HepG2 (cell line): ENCODE data around the gene VAC14. TPM values are rescaled to one million over a fixed set of nuclear protein-coding genes. Genes with fewer than 3 reads are reported as not detected.
A peak's percentile ranks its signal among the peaks of the same experiment; 100 is the strongest.

Experiments used
- BHLHE40 ChIP-seq: IDR thresholded peaks from 2 replicates; pipeline ENCODE4 v1.6.1; 2011; ENCODE audit warnings: low read length, improper control_type of control experiment
- ESRRA ChIP-seq: sonication (generic); formaldehyde crosslinking; IDR thresholded peaks from 2 replicates; pipeline ENCODE4 v1.5.1; 2020; ENCODE audit warnings: mild to moderate bottlenecking, low read depth, missing genetic modification reagents
- FOXA1 ChIP-seq, 2 experiments: fragments of 450-650 bp in 1 of 2; sonication (generic) in 1 of 2; formaldehyde crosslinking in 1 of 2; IDR thresholded peaks; 2 replicates each; pipeline versions ENCODE4 v1.4.0 to v1.6.1; 2016 to 2020; ENCODE audit warnings: missing genetic modification reagents in 1 of 2
- GATAD2A ChIP-seq: IDR thresholded peaks from 2 replicates; pipeline ENCODE4 v1.6.1; 2016
- GTF2F1 ChIP-seq: fragments of 150-350 bp; IDR thresholded peaks from 2 replicates; pipeline ENCODE4 v1.6.1; 2014; ENCODE audit warnings: low read length
- JUND ChIP-seq: sonication (generic); formaldehyde crosslinking; IDR thresholded peaks from 2 replicates; pipeline ENCODE4 v1.8.0; 2022; ENCODE audit warnings: mild to moderate bottlenecking, missing genetic modification reagents
- MAFK ChIP-seq, 2 experiments: IDR thresholded peaks in 1 of 2; conservative IDR thresholded peaks in 1 of 2; 2 replicates each; pipeline ENCODE4 v1.6.1; 2011; ENCODE audit warnings: improper control_type of control experiment in 2 of 2, low read length in 2 of 2
- MIER3 ChIP-seq: IDR thresholded peaks from 2 replicates; pipeline ENCODE4 v1.6.1; 2016; ENCODE audit warnings: missing compliant biosample characterization, borderline replicate concordance
- NONO ChIP-seq, 2 experiments: fragments of 450-650 bp in 1 of 2; sonication (generic) in 1 of 2; formaldehyde crosslinking in 1 of 2; IDR thresholded peaks in 1 of 2; conservative IDR thresholded peaks in 1 of 2; 2 replicates each; pipeline versions ENCODE4 v1.6.1 to v1.8.0; 2017 to 2022; ENCODE audit warnings: mild to moderate bottlenecking in 1 of 2, missing genetic modification reagents in 1 of 2, moderate library complexity in 1 of 2
- PPARG ChIP-seq: conservative IDR thresholded peaks from 2 replicates; pipeline ENCODE4 v1.6.1; 2016; ENCODE audit warnings: missing biosample characterization, missing genetic modification reagents
- TOPORS ChIP-seq: sonication (generic); formaldehyde crosslinking; IDR thresholded peaks from 2 replicates; pipeline ENCODE4 v1.8.0; 2023; ENCODE audit warnings: mild to moderate bottlenecking, missing genetic modification reagents
- ZNF234 ChIP-seq: sonication (generic); formaldehyde crosslinking; conservative IDR thresholded peaks from 2 replicates; pipeline ENCODE4 v1.5.1; 2020; ENCODE audit warnings: mild to moderate bottlenecking, missing genetic modification reagents
- ZNF251 ChIP-seq: sonication (generic); formaldehyde crosslinking; IDR thresholded peaks from 2 replicates; pipeline ENCODE4 v1.9.0; 2021; ENCODE audit warnings: mild to moderate bottlenecking, missing genetic modification reagents
- ZNF431 ChIP-seq: sonication (generic); formaldehyde crosslinking; IDR thresholded peaks from 2 replicates; pipeline ENCODE4 v1.9.0; 2022; ENCODE audit warnings: missing genetic modification reagents, low read depth, mild to moderate bottlenecking, borderline replicate concordance
- ZNF44 ChIP-seq: sonication (generic); formaldehyde crosslinking; IDR thresholded peaks from 2 replicates; pipeline ENCODE4 v1.5.1; 2020; ENCODE audit warnings: mild to moderate bottlenecking, missing genetic modification reagents
- ZNF550 ChIP-seq: sonication (generic); formaldehyde crosslinking; IDR thresholded peaks from 2 replicates; pipeline ENCODE4 v1.4.0; 2020; ENCODE audit warnings: mild to moderate bottlenecking, missing genetic modification reagents, borderline replicate concordance
- ZNF572 ChIP-seq: sonication (generic); formaldehyde crosslinking; IDR thresholded peaks from 2 replicates; pipeline ENCODE4 v1.5.1; 2020; ENCODE audit warnings: mild to moderate bottlenecking, missing genetic modification reagents
- ZNF781 ChIP-seq: sonication (generic); formaldehyde crosslinking; IDR thresholded peaks from 2 replicates; pipeline ENCODE4 v1.5.1; 2020; ENCODE audit warnings: borderline replicate concordance, mild to moderate bottlenecking, missing genetic modification reagents; ENCODE audit errors: not compliant biosample characterization
- ZUFSP ChIP-seq: sonication (generic); formaldehyde crosslinking; IDR thresholded peaks from 2 replicates; pipeline ENCODE4 v1.9.0; 2021; ENCODE audit warnings: missing genetic modification reagents, mild to moderate bottlenecking, borderline replicate concordance
- polyA plus RNA-seq, 8 experiments: library from polyadenylated mRNA; depleted of rRNA in 3 of 8; stranded (reverse) in 7 of 8; unstranded in 1 of 8; fragments of >200 nt; fragmentation: Illumina TruSeq in 4 of 8; extraction: Trizol in 4 of 8; gene quantifications; 2 replicates each; pipeline versions ENCODE4 v1.2.1 to v1.2.3, GENCODE V29; 2011 to 2016; ENCODE audit warnings: low read depth in 4 of 8, missing spikeins in 1 of 8, mixed read lengths in 1 of 8; ENCODE audit not compliant: insufficient read depth in 1 of 8
- total RNA-seq, 5 experiments: library from RNA; depleted of rRNA; stranded (reverse); fragments of >200 nt; fragmentation: Illumina TruSeq; extraction: Trizol; gene quantifications; 2 replicates each; pipeline ENCODE4 v1.2.3, GENCODE V29; 2016; ENCODE audit warnings: low read depth in 1 of 5
- TF ChIP-seq, protein P1 (sequence below), 2 experiments: sonication (generic) in 1 of 2; formaldehyde crosslinking in 1 of 2; IDR thresholded peaks; 2 replicates each; pipeline versions ENCODE4 v1.5.1 to v1.6.1; 2011 to 2020; ENCODE audit warnings: borderline replicate concordance in 1 of 2, low read depth in 1 of 2, low read length in 1 of 2, mild to moderate bottlenecking in 1 of 2, missing genetic modification reagents in 1 of 2, moderate library complexity in 1 of 2
- TF ChIP-seq, protein P2 (sequence below): sonication (generic); formaldehyde crosslinking; IDR thresholded peaks from 2 replicates; pipeline ENCODE4 v1.4.0; 2020; ENCODE audit warnings: missing genetic modification reagents, borderline replicate concordance

The VAC14 gene
- total and polyA plus RNA-seq, 2 of the 13 experiments (the other 11 are each of a cell fraction or from before 2014, with no cell fraction given), result 23.5 to 24.6 TPM

GRCh38 chr16:70638814-70639792 lies 161.9 kb downstream of the VAC14 start (continued):
- TF ChIP-seq PPARG (CRISPR knock-in tag) (no peak), BHLHE40 (peak; percentile 97), JUND (CRISPR knock-in tag) (0 out of 2 replicates have a peak, but pooled peaks have one; percentile 42), ZNF572 (CRISPR knock-in tag) (no peak), TOPORS (no peak), ZNF431 (no peak), MIER3 (CRISPR knock-in tag) (no peak), GTF2F1 (no peak), ZUFSP (CRISPR knock-in tag) (no peak), MAFK (conservative IDR thresholded peaks at IDR 0.05 in 1 of 2, IDR thresholded peaks at IDR 0.05 in 1 of 2; ENCODE audit: low read length in 2 of 2) (peak; percentile 79 to 88), ZNF550 (CRISPR knock-in tag) (no peak), ZNF251 (CRISPR knock-in tag) (no peak), NONO (IDR thresholded peaks at IDR 0.05) (no peak), NONO (CRISPR knock-in tag; conservative IDR thresholded peaks at IDR 0.05) (no peak), ZNF781 (no peak), ESRRA (CRISPR knock-in tag) (no peak), ZNF234 (CRISPR knock-in tag) (no peak), FOXA1 (IDR thresholded peaks at IDR 0.05) (no peak), FOXA1 (CRISPR knock-in tag; IDR thresholded peaks at IDR 0.05) (peak; percentile 49; the same call in 1 of the 2 replicates), ZNF44 (CRISPR knock-in tag) (no peak), GATAD2A (CRISPR knock-in tag) (peak; percentile 53; the same call in 1 of the 2 replicates)
- TF ChIP-seq, protein P1, sequence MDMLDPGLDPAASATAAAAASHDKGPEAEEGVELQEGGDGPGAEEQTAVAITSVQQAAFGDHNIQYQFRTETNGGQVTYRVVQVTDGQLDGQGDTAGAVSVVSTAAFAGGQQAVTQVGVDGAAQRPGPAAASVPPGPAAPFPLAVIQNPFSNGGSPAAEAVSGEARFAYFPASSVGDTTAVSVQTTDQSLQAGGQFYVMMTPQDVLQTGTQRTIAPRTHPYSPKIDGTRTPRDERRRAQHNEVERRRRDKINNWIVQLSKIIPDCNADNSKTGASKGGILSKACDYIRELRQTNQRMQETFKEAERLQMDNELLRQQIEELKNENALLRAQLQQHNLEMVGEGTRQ (IDR thresholded peaks at IDR 0.05; ENCODE audit: low read depth, low read length), result peak; percentile 78
- TF ChIP-seq, protein P1 (CRISPR knock-in tag; IDR thresholded peaks at IDR 0.05; ENCODE audit: borderline replicate concordance), result peak; percentile 63; the same call in 1 of the 2 replicates
- TF ChIP-seq, protein P2, sequence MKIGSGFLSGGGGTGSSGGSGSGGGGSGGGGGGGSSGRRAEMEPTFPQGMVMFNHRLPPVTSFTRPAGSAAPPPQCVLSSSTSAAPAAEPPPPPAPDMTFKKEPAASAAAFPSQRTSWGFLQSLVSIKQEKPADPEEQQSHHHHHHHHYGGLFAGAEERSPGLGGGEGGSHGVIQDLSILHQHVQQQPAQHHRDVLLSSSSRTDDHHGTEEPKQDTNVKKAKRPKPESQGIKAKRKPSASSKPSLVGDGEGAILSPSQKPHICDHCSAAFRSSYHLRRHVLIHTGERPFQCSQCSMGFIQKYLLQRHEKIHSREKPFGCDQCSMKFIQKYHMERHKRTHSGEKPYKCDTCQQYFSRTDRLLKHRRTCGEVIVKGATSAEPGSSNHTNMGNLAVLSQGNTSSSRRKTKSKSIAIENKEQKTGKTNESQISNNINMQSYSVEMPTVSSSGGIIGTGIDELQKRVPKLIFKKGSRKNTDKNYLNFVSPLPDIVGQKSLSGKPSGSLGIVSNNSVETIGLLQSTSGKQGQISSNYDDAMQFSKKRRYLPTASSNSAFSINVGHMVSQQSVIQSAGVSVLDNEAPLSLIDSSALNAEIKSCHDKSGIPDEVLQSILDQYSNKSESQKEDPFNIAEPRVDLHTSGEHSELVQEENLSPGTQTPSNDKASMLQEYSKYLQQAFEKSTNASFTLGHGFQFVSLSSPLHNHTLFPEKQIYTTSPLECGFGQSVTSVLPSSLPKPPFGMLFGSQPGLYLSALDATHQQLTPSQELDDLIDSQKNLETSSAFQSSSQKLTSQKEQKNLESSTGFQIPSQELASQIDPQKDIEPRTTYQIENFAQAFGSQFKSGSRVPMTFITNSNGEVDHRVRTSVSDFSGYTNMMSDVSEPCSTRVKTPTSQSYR (CRISPR knock-in tag), result no peak
